ENCODE data around the gene CDC123. TPM values are rescaled to one million over a fixed set of nuclear protein-coding genes. Genes with fewer than 3 reads are reported as not detected.

CDC123 gene
- total and polyA plus RNA-seq, 7 donors = 33.8 to 70.3 (median 50.8) TPM

GRCh38 chr10:12213621-12214020, 17.6 kb downstream of the CDC123 start:
- intact Hi-C loops (cut with DNase I) = no loop called here
- H3K9me3 ChIP-seq = no peaks in the 10 kb centered on the region
- TF ChIP-seq POLR2A (IDR thresholded peaks at IDR 0.05) = no peak
- no peak for TF ChIP-seq EP300 (IDR thresholded peaks at IDR 0.05)
- no peak for TF ChIP-seq POLR2AphosphoS5 (IDR thresholded peaks at IDR 0.05)
- TF ChIP-seq CTCF (IDR thresholded peaks at IDR 0.05) = no peak
- H3K27ac ChIP-seq = peak overlapping the region in 3 of 4 donors; percentile 62 to 63 (median 63)
- 31 to 52% methylated on average over 3 of the region's 3 CpGs for WGBS, 2 donors
- no peak overlapping the region for H3K4me3 ChIP-seq
- no peaks in the 10 kb centered on the region for H3K27me3 ChIP-seq
- peaks cover 0 to 25% (median 13%) of the 10 kb centered on the region in 4 donors for H3K4me1 ChIP-seq
- DNase-seq = no peak
- H3K36me3 ChIP-seq = peaks cover 0 to 60% (median 22%) of the 10 kb centered on the region in 4 donors

GRCh38 chr10:12214093-12214492, 18.1 kb downstream of the CDC123 start:
- Histone ChIP-seq H3K9me3 (no peaks in the 10 kb centered on the region), H3K4me1 (peaks cover 0 to 25% (median 13%) of the 10 kb centered on the region in 4 donors), H3K27me3 (no peaks in the 10 kb centered on the region), H3K27ac (peak overlapping the region; percentile 19 to 63 (median 62)), H3K4me3 (no peak overlapping the region), H3K36me3 (peaks cover 0 to 63% (median 26%) of the 10 kb centered on the region in 4 donors)
- intact Hi-C loops (cut with DNase I) = no loop called here
- TF ChIP-seq CTCF (IDR thresholded peaks at IDR 0.05) (no peak), POLR2AphosphoS5 (IDR thresholded peaks at IDR 0.05) (no peak), EP300 (IDR thresholded peaks at IDR 0.05) (no peak), POLR2A (IDR thresholded peaks at IDR 0.05) (no peak)
- DNase-seq = no peak
- WGBS, 2 donors = 16 to 52% methylated on average over 4 of the region's 4 CpGs

- no peak for TF ChIP-seq POLR2AphosphoS5 (IDR thresholded peaks at IDR 0.05)
- no peak for TF ChIP-seq EP300 (IDR thresholded peaks at IDR 0.05)
- peak; percentile 27 to 68 (median 50) for TF ChIP-seq CTCF (IDR thresholded peaks at IDR 0.05)
- TF ChIP-seq POLR2A (IDR thresholded peaks at IDR 0.05) = no peak
- peak overlapping the region; percentile 18 to 63 (median 62) for H3K27ac ChIP-seq
- H3K36me3 ChIP-seq = peaks cover 0 to 66% (median 27%) of the 10 kb centered on the region in 4 donors
- peaks cover 0 to 27% (median 15%) of the 10 kb centered on the region in 4 donors for H3K4me1 ChIP-seq
- intact Hi-C loops (cut with DNase I) = no loop called here
- WGBS, 2 donors = 13 to 21% methylated on average over 6 of the region's 6 CpGs
- H3K27me3 ChIP-seq = no peaks in the 10 kb centered on the region
- DNase-seq = no peak
- no peaks in the 10 kb centered on the region for H3K9me3 ChIP-seq
- H3K4me3 ChIP-seq = peak overlapping the region in 2 of 4 donors; percentile 17 to 20
These were observed 18.8 kb downstream of the CDC123 start for GRCh38 chr10:12214763-12215218.

GRCh38 chr10:12218991-12219390, 23.0 kb downstream of the CDC123 start:
- H3K9me3 ChIP-seq = no peaks in the 10 kb centered on the region
- H3K27me3 ChIP-seq = no peaks in the 10 kb centered on the region
- 84 to 90% methylated on average over 8 of the region's 8 CpGs for WGBS, 2 donors
- no peak overlapping the region for H3K4me3 ChIP-seq
- intact Hi-C loops (cut with DNase I) = no loop called here
- no peak for TF ChIP-seq CTCF (IDR thresholded peaks at IDR 0.05)
- no peak for TF ChIP-seq POLR2AphosphoS5 (IDR thresholded peaks at IDR 0.05)
- no peak for TF ChIP-seq POLR2A (IDR thresholded peaks at IDR 0.05)
- TF ChIP-seq EP300 (IDR thresholded peaks at IDR 0.05) = no peak
- H3K4me1 ChIP-seq = peaks cover 0 to 48% (median 36%) of the 10 kb centered on the region in 4 donors
- DNase-seq = no peak
- peak overlapping the region in 1 of 4 donors; percentile 63 for H3K27ac ChIP-seq
- H3K36me3 ChIP-seq = peaks cover 0 to 42% (median 13%) of the 10 kb centered on the region in 4 donors

Measured in sigmoid colon (tissue), 7 donors.